Measurements from ENCODE around the gene VAV3.
"Not testable (repeated sequence)": the region's sequence is repeated elsewhere in the genome, so short reads cannot be mapped to it uniquely, and the experiment has no call there.

VAV3 gene

GRCh38 chr1:107741242-107741641 is 223.7 kb downstream of the VAV3 start:
- DNase-seq: no peak

- DNase-seq: no peak
These were observed 224.4 kb downstream of the VAV3 start for GRCh38 chr1:107740579-107740978.

- DNase-seq: no peak
These were observed 225.3 kb downstream of the VAV3 start for GRCh38 chr1:107739651-107740050.

- DNase-seq: no peak
These were observed 225.8 kb downstream of the VAV3 start for GRCh38 chr1:107739201-107739600.

GRCh38 chr1:107733401-107733800 is 231.6 kb downstream of the VAV3 start:
- not testable (repeated sequence) for DNase-seq

DNA sequence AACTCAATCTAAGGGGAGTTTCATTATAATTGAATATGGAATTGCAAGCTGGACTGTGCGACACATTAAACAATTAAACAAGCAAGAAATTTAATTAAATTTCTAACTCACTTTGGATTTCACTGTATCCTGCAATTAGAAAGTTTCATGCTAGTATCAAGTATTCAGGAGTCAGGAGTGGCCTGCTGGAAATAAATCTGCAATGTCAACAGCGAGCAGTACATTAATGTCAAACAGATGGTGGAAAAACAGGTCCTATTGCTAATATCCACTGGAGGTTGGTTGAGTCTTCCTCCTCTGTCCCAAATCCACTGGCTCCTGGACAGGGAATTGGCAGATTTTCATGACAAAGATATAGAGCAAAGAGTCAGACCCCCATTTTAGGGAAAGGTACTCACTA is 237.1 kb downstream of the VAV3 start:
- no peak for DNase-seq

- DNase-seq: no peak
These were observed 238.1 kb downstream of the VAV3 start for GRCh38 chr1:107726860-107727259.

DNA sequence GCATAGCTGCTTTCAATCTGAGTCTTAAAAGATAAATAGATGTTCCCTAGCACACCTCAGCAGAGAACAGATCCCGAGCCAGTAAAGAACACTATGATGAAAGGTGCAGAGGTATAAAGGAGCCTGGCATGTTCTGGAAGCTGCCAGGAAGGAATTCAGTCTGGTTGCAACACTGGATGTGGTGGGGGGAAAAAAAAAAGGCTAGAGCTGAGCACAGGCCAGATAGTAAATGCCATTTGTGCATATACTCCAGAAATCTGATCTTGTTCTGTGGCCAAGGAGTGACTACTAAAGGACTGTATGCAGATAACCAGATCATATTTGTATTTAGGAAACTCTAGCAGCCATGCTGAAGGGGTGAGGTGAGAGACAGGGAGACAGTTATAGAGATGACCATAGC is 240.3 kb downstream of the VAV3 start:
- no peak for DNase-seq

DNA sequence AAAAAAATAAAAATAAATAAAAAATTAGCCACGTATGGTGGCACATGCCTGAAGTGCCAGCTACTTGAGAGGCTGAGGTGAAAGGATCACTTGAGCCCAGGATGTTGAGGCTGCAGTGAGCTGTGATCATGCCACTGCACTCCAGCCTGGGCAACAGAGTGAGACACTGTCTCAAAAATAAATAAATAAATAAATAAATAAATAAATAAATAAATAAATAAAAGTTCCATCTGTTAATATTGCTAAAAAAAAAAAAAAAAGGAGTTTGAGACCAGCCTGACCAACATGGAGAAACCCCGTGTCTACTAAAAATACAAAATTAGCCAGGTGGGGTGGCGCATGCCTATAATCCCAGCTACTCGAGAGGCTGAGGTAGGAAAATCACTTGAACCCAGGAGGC is 244.8 kb downstream of the VAV3 start:
- DNase-seq: not testable (repeated sequence)

DNA sequence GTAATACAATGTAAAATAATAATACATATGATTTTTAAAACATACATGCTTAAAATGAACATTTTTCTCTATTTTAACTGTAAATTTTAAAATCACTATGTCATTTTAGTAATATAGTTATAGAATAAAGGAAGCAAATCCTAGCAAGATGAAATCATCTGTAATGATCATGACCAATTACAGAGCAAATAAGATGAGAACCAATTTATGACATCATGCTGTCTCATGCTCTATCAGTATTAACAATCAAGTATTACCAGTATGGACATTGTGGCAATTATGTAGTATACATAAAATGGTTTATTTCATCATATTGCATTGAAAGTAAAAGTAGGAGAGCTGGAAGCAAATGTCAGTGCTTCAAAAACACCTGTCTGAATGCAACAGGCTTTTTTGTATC is 255.0 kb downstream of the VAV3 start:
- no peak for DNase-seq

- DNase-seq: no peak
These were observed 257.9 kb downstream of the VAV3 start for GRCh38 chr1:107707111-107707510.

- no peak for DNase-seq
These were observed 258.8 kb downstream of the VAV3 start for GRCh38 chr1:107706182-107706581.

GRCh38 chr1:107704911-107705310 is 260.1 kb downstream of the VAV3 start:
- no peak for DNase-seq

DNA sequence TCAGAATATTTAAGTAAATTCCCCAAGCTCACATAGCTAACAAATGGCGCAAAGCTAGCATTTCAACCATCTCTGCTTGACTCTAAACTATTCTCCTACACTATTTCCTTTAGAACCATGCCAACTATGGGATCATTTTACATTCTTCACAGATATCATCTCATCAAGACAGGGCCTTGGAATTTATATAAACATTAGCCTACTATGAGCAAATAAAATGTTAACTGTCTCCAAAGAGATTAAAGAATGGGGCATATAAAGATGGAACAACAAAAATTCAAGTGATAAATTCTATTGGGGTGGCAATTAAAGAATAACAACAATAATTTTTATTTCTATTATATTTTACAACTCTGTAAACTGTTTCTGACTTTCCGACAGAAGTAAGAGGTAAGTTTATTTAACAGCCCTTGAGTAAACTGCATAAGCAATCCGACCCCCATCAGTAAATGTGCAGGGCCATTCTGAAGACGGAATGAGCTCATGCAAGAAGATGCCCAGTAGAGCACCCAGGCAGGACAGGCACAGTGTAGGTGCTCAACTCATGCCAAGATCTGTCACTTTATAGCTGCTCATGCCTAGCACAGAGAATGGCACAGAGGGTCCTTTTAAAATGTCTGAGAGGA is 261.9 kb downstream of the VAV3 start:
- no peak for DNase-seq

- not testable (repeated sequence) for DNase-seq
These were observed 264.3 kb downstream of the VAV3 start for GRCh38 chr1:107700651-107701050.

DNA sequence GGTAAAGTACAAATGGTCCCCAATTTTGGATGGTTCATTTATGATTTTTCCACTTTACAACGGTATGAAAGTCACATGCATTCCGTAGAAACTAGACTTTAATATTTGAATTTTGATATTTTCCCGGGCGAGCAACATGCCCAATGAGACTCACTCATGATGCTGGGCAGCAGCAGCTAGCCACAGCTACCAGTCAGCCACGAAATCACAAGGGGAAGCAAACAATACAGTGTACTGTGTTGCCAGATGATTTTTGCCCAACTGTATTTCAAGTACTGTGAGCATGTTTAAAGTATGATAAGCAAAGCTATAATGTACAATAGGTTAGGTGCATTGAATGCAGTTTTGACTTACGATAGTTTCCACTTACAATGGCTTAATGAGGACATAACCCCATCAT is 266.8 kb downstream of the VAV3 start:
- no peak for DNase-seq

DNA sequence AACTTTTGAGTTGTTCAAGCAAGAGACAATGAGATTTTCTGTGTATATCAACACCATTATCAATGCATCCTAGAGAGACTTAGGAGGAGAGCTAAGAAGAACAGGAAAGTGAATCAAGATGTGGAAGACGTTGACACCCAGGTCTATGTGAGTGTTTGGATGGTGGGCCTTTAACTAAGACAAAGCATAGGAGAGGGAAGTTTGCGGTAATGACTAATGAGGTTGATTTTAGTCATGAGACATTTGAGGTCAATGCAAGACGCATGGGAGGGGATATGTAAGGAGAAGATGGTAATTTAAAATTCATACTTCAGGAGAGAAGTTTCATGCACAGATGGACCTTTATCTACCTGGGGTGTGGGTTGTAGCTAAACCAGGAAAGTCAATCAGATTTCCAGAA is 269.6 kb downstream of the VAV3 start:
- no peak for DNase-seq

DNA sequence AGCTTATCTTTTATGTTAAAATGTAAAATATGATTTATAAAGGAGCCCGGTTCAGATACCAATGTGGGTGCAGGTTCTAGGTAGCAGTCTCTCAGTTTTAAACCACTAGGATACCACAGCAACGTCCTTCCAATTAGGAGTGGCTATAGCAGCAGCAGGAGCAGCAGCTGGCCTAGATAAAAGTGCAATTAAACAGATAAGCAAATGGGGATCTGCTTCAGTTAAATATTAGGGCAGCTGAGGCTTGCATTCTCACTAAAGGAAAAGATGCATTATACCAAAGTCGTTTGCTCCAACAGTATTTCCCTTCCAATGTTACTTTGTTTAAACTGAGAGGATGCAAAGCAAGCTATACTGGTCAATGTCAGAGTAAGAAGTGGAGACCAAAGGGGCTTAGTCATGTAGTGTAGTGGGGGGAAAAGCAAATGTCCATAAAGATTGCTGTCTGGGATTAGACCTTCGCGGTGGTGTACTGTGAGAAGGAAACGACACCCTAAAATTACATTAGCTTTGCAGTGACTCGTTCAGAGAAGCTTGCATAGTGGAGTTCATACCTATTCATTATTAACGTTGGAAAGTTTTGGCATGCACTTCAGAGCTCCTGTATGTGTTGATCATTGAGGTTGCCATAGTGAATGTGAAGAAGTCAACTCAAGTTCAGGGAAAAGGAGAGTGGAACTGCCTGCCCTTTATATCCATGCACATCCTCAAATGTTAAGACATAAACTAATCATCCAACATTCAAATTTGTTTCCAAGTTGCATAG is 272.2 kb downstream of the VAV3 start:
- no peak for DNase-seq

- DNase-seq: no peak
These were observed 273.4 kb downstream of the VAV3 start for GRCh38 chr1:107691540-107691939.

- DNase-seq: no peak
These were observed 274.5 kb downstream of the VAV3 start for GRCh38 chr1:107690491-107690890.

DNA sequence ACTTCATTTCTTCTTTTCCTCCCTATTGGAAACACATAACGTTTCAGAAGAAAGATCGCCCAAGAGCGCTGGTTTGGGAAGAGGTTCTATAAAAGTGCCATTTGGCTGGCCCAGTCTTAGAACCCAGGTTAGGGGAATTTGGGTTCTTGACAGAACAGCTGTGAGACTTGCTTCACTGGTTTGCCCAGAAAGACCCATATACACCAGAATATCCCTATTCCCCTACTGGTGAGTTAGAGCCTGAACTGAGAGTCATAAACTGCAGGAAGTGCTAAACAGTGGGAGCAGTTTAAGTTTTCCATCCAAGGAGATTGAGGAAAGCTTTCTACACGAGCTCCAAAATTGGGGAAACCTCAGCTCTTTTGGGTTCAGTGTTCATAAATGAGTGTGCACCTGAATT is 275.2 kb downstream of the VAV3 start:
- no peak for DNase-seq

DNA sequence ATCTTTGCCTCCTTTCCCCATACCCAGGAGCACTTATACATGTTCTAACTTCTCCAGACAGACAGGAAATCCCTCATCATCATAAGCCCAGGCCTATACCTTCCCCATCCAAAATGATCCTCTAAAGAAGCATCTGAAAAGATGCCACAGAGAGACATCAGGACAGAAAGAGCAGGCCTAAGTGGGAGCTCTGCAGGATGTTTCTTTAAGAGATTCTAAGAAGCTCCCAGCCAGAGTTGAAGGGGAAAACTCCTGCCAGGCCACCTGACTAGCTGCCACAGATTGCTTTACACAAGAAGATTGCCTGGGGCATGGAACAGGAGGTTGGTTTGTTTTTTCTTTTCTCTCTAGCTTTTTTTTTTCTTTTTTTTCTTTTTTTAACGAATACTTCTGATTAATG is 275.8 kb downstream of the VAV3 start:
- DNase-seq: no peak

All from nucleus accumbens (tissue), 56 donors.